Activated CD4-positive, alpha-beta T cell treated with anti-CD3 and anti-CD28 coated beads, Interleukin-2, Interleukin-6, amounts not matched to agents 100 ng/mL and 50 ng/mL, durations not matched to agents 16 hours and 8 hours (primary cell): ENCODE results near the gene ADAMTSL4.
"Not testable (repeated sequence)": the region's sequence is repeated elsewhere in the genome, so short reads cannot be mapped to it uniquely, and the experiment has no call there.

Experiments
- DNase-seq: peaks from one replicate; pipeline ENCODE4 v3.0.0-alpha.2; 2020

The ADAMTSL4 gene

DNA sequence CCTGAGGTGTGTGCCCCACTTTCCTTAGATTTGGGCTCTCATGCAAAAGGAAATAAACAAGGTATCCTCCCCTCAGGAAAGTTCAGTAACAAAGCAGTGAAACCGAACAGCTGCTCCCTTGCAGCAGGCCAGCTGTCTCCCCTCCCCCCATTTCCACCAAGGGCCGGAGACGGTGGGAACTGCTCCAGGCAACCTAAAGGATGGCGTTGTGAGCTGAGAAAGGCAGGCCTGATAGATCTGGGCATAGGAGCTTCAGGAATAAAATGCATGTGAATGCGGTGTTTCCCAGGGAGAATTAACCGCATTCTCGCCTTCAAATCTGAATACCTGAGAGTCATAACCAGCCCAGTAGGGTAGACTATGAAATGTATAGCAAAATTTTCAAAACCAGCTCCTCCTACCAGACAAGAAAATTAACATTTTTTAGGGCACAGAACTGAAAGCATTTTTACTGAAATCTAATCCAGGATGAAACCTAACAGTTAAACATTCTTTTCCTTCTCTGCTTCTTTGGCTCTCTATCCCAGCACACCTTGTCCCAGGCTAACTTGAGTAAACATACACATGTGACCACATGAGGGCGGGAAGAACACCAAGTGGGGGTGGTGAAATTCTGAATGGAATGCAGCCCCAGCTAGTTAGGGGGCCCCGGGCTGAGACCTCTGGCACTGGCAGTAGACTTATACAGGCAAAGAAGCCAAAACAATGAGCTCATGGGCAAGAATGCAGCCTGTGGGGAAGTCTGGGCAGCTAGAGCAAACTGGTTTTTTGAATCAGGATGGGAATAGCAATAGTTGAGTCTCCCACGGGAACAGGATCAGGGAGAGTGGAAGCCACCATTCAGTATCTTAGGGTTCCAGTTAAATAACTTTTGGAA is 18.7 kb downstream of the ADAMTSL4 start:
- DNase-seq = peak; percentile 77

DNA sequence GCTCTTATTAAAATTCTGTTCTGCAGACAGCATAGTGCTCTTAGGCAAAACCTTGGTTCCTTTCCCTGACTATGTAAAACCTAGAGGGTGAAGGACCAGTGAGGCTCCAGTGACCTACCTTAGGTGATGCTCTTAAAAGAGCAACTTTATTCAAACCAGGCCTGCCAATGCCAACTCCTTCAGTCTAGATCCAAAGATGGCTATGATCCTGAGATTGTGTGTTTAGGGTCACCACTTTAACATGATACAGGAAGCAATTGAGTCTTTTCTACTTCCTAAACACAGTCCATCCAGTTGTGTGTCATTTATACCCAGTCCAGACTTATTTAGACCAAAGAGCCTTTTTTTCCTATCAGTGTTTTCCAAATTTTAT is 19.4 kb downstream of the ADAMTSL4 start:
- DNase-seq = peak; percentile 42

DNA sequence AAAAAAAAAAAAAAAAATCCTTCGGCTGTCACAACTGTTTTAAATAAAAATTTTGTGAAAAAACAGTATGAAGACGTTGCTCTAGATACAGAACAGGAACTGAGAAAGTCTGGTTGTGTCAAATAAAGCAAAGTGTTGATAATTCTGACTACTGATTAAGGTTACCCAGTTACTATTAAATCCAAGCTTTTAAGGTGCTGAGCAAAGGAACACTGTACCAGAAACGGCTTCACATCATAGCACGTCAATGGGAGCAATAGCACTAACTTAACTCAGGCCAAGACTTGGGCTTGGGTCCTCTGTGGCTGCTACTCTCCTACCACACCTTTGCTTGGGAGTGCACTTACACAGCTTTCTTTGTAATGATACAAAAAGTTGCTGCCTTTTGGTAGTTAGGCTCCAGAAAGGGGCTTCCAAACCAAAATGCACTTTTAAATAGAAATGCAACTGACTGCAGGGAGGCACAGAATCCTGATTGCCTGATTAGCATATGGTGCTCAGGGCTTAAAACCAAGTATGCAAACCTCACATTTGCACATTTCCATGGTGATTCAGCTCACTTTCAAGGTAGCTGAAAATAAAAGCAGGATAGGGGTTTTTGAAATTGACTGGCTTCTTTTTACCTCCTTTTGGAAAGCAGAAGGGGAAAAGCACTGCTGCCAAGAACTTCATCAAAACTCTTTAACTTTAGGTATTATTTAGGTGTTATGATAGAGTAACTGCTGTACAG is 23.9 kb downstream of the ADAMTSL4 start:
- no peak for DNase-seq

DNA sequence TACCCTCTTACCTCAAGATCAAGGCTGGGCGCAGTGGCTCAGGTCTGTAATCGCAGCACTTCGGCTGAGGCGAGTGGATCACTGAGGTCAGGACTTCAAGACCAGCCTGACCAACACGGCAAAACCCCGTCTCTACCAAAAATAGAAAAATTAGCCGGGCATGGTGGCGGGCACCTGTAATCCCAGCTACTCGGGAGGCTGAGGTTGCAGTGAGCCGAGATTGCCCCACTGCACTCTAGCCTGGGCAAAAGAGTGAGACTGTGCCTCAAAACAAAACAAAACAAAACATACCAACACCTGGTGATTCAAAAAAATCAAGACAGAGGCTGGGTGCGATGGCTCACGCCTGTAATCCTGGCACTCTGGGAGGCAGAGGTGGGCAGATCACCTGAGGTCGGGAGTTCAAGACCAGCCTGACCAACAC is 24.5 kb downstream of the ADAMTSL4 start:
- peak; percentile 35 for DNase-seq

DNA sequence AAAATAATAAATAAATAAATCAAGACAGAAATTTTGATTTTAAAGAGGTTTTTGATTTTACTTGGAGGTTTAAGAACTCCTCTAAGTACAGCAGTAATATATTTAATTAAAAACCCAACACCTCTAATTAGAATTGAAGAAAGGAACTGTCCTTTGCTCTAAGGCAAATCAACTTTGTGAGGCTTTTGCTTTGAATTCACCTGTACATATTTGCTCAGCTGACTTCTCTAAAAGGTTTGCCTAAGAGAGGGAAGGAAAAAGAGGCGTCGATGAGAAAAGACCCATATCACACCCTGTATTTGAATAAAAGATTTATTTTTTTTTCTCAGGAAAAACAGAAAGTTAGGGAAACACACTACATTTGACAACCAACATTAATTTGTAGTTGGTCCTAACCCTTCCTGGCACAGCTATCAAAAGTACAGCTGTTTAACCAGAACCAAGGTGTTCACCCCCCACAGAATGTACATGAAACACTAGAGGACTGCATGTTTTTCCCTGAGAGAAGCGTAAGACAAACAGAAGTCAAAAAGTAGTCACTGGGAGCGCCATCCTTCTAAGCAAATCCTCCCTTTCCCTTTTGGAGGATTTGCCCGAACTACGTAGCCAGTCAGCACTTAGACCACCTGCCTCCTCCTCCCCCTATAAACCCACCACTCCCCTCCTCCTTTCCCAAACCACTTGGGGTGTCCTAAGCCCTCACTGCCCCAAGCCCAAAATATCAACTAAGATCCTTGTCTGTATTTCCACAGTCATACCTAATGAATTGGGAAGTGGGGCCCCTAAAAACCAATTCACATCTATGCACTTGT is 25.3 kb downstream of the ADAMTSL4 start:
- no peak for DNase-seq

DNA sequence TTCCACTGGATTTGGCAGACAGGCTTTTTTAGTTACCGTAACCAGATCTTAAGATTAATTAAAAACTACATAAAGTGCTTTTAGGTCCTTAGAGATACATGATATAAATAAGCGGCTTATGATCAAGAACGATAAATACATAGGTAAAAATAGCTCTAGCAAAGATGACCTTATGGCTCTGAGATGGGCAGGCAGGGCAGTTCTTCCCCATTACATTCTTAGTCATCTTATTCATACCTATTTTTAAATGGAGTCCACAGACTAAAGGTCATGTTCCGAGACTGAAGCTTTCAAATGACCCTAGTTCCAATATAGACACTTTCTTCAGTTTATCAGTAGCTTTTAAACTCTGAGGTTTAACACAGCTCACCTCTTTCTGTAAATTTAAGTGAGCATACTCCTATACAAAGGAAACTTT is 25.9 kb downstream of the ADAMTSL4 start:
- no peak for DNase-seq

DNA sequence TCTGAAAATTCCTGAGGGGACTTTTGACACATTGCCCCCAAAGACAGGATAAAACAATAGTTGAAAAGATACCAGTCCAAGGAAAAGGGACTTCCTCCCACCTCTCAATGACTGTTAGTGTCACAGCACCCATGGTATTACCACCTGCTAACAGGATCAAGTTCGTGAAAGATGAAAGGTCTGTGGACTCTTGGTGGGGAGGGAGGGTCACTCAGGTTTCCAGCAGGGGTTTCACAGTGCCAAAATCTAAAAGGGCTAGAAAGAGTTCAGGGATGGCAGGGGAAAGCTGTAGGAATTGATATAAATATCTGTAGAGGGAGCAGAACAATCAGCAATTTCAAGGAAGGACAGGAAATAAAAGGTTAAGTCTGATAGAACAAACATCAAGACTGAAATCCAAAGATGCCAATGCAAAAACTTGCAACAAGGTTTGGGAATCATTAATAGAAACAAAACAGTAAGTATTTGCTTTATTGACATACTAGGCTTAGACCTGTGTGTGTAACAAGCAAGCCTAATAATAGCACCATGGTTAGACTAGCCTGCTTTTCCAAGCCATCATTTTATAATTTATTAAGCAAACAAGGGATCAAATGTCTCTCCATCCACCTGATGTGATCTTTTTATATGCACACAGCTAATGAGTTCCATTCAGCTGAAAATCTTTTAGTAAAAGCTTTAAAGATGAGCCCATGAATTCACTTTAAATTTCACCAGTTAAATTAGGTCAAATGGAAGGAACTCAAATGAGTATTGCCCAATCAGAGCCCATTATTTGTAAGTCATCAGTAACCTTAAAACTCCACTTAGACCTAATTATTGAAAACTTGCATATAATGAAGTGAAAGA is 26.5 kb downstream of the ADAMTSL4 start:
- DNase-seq = no peak

DNA sequence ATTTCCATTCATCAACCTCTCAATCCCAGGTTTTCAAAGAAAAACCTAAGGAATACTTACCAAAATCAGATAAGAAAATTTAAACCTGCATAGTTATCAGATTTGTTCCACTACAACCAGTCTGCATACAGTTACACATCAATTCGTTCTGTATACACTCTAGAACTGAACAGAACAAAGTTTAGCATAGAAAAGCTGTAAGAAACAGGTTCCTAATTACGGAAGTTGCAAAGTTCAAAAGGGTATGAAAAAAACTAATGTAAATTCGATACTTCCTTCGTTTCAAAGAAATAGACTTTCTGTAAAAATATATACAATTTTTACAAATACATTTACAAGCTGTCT is 27.1 kb downstream of the ADAMTSL4 start:
- DNase-seq = no peak

DNA sequence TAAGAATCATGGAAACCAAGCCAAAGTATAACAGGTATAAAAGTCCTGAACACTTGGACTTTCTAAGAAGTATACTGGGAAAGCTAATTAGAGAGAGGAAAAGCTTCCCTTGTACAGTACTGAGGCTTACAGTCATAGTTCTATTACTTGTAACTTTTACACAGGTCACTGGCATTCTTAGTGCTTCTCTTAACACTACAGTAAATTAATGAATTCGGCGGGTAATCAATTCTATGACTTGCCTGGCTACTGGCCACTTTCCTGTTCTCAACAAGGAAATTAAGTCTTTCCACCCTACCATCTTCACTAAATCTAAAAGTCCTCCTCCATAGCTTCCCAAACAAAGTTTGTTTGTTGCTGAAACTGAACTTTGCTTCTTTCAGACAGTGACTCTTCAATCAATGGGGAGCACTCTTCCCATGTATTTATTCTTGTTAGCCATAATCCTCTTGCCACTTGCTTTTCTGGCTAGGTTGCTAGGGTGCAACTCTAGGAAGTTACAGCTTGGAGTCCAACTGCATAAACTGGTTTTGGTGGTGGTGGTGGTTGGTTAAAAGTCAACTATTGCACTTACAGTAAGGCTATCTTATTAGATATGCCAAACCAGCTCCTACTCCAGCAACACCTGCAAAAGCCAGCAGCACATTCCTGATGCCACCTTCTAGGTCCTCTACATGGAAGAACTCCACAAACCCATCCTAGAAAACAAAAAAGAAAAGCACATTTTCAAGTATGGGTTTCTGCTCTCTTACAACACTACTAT is 27.8 kb downstream of the ADAMTSL4 start:
- no peak for DNase-seq

DNA sequence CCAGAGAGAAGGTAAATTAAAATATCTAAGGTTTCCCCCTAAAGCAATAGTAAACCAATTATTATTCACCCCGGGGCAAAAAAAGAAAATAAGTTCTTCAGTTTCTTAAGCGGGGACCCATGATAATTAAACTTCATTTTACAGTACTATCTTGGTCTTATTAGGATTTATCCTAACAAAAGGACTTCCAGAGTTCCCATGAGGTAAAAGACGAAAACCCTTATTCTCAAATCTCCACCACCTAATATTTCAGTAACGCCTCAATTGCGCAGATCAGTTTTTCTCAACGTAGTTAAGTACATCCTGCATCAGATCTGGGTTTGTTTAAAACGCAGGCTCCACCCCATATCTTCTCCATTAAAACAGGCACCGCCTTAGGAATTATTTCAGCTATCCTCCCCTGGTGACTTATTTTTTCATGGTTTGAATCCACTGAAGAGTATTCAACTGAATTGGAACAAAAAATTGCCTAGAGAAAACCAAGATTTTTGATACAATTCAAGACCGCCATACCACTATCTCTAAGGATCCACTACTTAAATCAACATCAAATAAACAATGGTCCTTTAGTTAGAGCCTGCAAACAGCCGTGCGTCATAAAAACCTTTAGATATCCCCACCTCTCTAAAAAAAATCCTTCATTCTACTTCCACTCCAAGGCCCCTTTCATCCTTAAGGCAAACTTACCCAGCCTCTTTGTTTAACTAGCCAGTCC is 28.5 kb downstream of the ADAMTSL4 start:
- DNase-seq = peak; percentile 41

DNA sequence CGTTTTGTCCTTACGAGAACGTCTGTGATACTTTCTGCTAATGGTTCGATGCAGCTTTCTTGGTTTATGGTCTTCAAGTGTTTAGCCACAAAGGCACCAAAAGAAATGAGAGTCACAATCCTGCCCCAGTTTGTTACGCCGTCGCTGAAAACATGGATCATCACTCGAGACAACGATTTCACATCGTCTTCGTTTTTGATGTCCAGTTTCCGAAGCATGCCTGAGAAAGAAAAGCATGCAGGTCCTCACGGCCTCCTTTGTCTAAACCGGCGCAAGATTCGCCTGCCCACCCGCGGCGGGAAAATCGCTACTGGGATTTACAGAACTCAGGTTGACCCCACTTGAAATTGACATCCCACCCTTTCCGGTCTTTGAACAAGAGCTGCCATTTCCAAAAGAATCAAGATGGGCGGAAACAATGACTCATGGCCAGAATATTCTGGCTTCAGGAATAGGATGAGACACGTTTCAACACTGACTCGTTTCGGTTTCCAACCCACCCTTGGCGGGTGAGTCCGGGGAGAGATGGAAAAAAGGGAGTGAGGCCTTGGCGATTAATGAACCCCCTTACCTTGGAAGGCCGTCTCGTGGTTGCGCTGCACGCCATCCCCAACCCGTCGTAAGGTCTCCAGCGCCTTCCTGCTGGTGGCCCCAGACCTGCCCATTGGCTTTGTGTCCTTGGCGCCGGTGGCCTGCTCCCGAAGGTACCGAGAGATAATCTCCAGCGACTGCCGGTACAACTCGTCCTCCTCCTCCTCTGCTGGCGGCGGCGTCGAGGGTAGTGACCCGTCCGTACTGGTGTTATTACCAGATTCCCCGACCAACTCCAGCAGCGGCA is 29.3 kb downstream of the ADAMTSL4 start:
- peak; percentile 70 for DNase-seq

DNA sequence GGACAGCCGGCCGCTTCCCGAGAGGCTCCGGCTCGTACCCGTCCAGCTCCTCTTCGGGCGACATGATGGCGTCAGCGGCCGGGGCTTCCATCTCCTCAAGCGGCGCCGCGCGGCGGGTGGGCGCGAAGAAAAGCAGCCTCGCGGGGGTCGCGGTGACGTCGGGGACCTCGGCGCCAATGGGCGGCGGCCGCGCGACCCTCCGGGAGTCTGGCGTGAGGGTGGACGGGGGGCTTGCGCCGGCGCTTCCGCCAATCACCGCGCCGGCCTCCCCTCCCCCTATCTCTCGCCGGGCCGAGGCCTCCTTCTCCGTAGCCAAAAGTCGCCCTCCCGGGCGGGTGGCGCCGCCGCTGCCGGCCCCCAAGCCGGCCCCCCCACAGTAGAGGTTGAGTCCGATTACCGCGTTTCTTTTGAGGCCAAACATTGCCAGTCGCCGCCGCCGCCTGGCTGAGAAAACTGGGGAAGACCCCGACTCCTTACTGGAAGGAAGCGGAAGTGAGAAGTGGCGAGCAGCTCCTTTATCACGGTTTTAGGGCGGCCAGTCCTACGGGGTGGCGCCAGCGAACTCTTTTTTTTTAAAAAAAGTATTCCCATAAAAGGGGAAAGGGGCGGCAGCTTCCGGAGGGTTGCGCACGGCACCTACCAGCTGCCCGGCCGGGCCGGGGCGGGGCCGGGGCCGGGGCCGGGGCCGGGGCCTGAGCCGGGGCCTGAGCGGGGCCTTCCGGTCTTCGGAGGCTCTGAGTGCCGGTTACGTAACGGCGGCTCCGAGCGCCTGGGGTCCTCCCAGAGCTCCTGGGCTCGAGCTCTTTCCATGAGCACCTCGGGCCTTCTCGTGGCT is 30.1 kb downstream of the ADAMTSL4 start, which contains the start of gene MCL1:
Gene MCL1, minus strand, starts transcription at position 501 of the 835 bp plus-strand sequence. Its CDS starts 80 bp downstream, at position 421.
- DNase-seq = peak; percentile 94

DNA sequence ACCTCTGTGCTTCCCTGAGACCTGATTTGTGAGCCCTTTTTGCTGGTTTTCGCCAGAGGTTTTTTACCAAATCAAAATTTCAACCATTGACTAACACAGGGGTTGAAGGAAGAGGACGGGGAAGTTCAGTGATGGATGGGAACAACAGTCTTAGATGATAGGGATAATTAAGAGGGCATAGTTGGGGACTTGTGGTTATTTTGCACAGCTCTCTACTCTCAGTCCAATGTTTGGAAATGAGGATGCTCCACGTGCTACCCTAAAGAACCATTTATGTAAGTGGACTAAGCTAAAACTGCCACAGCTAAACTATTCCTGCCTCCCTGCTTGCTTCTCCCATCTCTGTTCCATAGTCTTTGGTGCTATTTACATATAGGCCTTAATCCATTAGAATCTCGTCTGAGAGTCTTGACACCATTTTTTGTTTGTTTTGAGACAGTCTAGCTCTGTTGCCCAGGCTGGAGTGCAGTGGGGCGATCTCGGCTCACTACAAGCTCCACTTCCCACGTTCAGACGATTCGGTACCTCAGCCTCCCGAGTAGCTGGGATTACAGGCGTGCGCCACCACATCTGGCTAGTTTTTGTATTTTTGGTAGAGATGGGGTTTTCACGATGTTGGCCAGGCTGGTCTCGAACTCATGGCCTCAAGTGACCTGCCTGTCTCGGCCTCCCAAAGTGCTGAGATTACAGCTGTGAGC is 30.9 kb downstream of the ADAMTSL4 start:
- no peak for DNase-seq

DNA sequence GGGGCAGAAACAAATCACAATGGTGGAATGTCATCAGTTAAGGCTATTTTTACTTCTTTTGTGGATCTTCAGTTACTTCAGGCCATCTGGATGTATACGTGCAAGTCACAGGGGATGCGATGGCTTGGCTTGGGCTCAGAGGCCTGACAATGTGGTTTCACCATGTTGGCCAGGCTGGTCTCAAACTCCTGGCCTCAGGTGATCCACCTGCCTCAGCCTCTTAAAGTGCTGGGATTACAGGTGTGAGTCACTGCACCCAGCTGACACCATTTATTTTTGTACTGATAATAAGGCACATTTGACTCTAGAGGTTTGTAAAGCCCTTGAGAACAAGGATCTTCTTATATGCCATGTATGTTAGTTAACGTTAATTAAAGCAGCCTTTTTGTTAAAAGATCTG is 31.8 kb downstream of the ADAMTSL4 start:
- DNase-seq = not testable (repeated sequence)

DNA sequence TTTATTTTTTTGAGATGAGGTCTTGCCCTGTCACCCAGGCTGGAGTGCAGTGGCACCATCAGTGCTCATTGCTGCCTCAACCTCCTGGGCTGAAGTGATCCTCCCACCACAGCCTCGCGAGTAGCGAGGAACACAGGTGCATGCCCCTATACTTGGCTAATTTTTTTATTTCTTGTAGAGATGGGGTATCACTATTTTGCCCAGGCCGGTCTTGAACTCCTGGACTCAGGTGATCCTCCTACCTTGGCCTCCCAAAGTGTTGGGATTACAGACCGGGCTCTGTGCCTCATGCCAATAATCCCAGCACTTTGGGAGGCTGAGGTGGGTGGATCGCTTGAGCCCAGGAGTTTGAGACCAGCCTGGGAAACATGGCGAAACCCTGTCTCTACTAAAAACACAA is 32.2 kb downstream of the ADAMTSL4 start:
- not testable (repeated sequence) for DNase-seq

DNA sequence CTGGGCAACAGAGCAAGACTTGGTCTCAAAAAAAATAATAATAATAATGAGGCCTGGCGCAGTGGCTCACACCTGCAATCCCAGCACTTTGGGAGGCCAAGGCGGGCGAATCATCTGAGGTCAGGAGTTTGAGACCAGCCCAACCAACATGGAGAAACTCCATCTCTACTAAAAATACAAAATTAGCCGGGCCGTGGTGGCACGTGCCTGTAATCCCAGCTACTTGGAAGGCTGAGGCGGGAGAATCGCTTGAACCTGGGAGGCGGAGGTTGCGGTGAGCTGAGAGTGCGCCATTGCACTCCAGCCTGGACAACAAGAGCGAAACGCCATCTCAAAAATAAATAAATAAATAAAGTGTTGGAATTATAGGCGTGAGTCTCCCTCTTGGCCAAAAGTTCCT is 32.8 kb downstream of the ADAMTSL4 start:
- not testable (repeated sequence) for DNase-seq

DNA sequence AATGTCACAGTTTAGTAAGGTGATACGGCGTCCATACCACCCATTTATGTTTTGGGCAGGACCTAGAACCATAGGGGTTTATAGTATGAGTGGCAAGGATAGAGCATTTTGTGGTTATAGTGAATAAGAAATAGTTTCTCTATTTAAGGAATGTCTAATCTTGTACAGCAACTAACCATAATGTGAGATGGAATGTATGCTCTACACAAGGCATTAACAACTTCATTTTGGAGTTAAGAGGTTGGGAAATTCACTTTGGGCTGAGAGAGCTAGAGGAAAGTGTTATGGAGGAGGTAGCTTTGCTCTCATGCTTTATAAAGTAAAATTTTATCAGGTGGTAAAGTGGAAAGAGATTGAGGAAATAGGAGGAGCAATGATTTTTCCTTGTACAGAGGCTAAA is 33.2 kb downstream of the ADAMTSL4 start:
- no peak for DNase-seq
